Fibroblast of skin of right biceps (primary cell): Measurements from ENCODE around the gene TNFAIP6.
"Not testable (repeated sequence)": the region's sequence is repeated elsewhere in the genome, so short reads cannot be mapped to it uniquely, and the experiment has no call there.

ENCODE experiments used
- DNase-seq: peaks from one replicate; pipeline ENCODE4 v3.0.0-alpha.2; 2013

TNFAIP6 gene

GRCh38 chr2:151357359-151357758 lies at the start of gene TNFAIP6:
Gene TNFAIP6, plus strand, starts transcription at chr2:151357592. Its CDS starts 75 bp downstream, at chr2:151357667.
- peak; percentile 94 for DNase-seq

- not testable (repeated sequence) for DNase-seq
Measured at GRCh38 chr2:151310313-151310712, 47.1 kb upstream of the TNFAIP6 start.

- DNase-seq = not testable (repeated sequence)
Measured at GRCh38 chr2:151312440-151312839, 45.0 kb upstream of the TNFAIP6 start.

DNA sequence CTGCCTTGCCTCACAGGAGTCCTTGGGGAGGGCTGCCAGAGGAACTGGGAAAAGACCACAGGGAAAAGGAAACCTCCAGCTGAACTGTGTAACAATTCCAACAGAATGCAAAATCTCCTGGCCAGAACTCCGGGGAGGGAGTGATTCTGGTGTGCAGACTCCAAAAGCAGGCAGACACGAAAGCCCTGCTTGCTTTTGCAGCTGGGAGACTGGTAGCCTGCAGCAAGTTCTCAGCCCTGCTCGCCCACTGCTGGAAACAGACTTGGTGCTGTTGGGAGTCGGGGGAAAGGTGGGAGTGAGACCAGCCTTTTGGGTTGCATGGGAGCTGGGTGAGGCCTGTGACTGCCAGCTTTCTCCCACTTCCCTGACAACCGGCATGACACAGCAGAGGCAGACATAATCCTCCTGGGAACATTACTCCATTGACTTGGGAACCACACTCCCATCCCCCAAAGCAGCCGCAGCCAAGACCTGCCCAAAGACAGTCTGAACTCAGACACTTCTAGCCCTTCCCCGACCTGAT lies 42.0 kb upstream of the TNFAIP6 start:
- peak; percentile 68 for DNase-seq

DNA sequence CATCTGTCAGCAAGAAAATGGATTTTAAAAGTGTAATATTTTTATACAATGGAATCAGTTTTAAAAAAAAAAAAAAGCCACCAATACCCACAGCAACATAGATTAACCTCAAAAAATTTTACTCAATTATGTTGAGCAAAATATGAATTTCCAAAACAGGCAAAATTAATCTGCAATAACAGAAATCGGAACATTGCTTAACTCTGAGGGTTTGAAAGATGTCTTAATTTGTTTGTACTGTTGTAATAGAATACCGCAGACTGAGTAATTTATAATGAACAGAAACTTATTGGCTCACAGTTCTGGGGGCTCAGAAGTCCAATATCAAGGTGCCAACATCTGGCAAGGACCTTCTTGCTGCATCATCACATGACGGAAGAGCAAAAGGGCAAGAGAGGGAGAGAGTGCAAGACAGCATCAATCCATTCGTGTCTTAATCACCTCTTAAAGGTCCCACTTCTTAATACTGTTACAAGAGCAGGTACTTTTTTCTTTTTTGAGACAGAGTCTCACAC lies 31.8 kb upstream of the TNFAIP6 start:
- no peak for DNase-seq

DNA sequence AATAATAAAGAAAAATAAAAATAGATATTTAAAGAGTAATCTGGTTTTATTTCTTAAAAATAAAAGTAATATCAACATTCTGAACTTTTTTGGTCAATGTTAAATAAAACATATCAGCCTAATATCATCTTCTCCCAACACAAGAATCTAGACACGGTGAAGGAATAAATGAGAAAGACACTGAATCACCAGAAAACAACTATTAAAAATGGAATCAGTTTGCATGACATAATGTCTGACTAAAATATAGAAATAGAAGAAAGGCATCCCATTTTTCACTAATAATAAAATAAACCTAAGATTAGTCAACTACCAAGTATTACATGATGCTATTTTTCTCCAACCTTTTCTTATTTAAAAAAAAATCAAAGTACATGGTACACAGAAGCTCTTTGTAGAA lies 30.8 kb upstream of the TNFAIP6 start:
- DNase-seq = peak; percentile 28

- DNase-seq = no peak
Measured at GRCh38 chr2:151329998-151330397, 27.4 kb upstream of the TNFAIP6 start.

GRCh38 chr2:151333083-151333482 lies 24.3 kb upstream of the TNFAIP6 start:
- no peak for DNase-seq

- DNase-seq = peak; percentile 92
Measured at GRCh38 chr2:151334082-151334815, 23.1 kb upstream of the TNFAIP6 start.

DNA sequence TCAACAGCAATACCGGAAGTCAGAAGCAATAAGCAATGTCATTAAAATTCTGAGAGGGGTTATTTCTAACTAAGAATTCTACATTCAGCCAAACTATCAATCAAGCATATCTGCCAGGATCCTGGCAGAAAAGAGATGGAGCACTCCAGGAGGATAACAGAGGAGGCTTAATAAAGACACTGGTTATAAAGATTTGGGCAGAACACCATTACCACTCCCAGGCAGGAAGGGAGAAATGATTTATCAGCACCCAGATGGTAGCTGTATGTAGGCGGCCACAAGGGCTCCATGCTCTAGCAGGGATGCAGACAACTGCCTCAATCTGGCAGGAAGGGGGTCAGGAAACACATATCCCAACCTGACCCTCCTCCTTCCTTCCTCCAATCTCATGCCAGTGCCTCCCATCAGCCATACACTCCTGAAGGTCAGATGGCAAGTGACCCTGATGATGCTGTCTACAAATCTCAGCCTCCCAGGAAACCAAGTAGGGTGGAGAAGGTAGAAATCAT lies 20.5 kb upstream of the TNFAIP6 start:
- DNase-seq = no peak

DNA sequence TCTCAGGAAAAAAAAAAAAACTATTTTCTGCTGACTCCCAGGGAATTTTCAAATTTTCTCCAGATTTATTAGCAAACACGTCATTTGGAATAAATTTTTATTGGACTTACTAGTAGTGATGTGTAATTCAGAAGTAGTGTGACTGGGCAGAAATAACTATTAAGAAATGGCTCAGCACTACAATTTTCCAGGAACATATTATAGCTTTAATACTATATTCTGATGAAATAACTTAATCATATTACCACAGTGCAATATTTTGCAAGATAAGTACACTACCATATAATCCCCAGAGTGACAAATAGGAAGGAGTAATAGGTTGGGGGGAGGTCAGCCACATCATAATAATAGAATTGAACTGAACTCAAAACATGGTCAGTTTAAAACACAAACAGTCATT lies 19.7 kb upstream of the TNFAIP6 start:
- DNase-seq = peak; percentile 66

GRCh38 chr2:151338115-151338514 lies 19.3 kb upstream of the TNFAIP6 start:
- DNase-seq = peak; percentile 41

DNA sequence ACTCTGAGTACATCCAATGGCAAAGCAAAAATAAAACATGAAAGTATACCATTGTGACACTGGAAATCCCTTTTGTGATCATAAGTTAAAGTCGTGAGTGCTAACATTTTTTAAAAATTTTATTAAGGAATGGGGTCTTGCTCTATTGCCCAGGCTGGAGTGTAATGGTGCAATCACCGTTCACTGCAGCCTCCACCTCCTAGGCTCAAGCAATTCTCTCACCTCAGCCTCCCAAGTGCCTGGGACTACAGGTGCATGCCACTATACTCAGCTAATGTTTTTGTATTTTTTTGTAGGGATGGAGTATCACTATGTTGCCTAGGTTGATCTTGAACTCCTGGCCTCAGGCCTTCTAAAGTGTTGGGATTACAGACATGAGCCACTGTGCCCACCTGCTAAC lies 14.3 kb upstream of the TNFAIP6 start:
- no peak for DNase-seq

GRCh38 chr2:151344191-151344590 lies 13.2 kb upstream of the TNFAIP6 start:
- peak; percentile 35 for DNase-seq

- DNase-seq = no peak
Measured at GRCh38 chr2:151344906-151345305, 12.5 kb upstream of the TNFAIP6 start.

- DNase-seq = no peak
Measured at GRCh38 chr2:151347294-151347693, 10.1 kb upstream of the TNFAIP6 start.

DNA sequence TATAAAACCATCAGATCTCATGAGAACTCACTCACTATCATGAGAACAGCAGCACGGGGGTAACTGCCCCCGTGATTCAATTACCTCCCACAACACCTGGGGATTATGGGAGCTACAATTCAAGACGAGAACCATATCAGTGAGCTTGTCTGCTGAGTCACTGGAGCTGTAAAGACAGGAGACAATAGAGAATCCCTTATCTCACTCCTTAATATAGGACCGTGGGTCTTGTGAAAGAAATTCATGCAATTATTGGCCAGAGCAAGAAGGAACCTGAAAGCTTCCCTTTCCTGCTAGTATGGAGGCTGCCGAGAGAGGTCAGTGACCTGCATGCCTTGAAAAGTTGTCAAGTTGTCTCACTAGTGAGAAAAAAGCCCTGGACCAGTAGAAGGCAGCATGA lies 9.5 kb upstream of the TNFAIP6 start:
- no peak for DNase-seq

- DNase-seq = peak; percentile 55
Measured at GRCh38 chr2:151350579-151351195, 6.7 kb upstream of the TNFAIP6 start.

DNA sequence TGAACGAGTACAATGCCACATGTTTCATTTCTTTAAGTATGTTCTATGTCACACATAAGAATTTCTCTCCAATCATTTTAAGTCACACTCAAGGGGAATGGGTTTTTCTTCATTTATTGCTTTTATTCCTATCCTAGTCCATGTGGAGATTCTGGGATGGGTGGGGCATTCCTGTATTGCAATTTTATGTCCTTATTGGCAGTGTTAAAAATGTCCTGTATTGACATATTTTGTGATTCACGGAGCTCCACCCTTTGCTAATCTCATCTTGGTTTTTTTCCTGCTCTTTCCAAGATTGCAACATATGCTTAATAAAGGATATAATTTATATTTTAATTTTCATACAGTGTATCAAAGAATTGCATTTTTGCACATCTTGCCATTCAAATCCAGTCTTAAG lies 3.4 kb upstream of the TNFAIP6 start:
- no peak for DNase-seq

GRCh38 chr2:151354807-151355206 lies 2.6 kb upstream of the TNFAIP6 start:
- no peak for DNase-seq

DNA sequence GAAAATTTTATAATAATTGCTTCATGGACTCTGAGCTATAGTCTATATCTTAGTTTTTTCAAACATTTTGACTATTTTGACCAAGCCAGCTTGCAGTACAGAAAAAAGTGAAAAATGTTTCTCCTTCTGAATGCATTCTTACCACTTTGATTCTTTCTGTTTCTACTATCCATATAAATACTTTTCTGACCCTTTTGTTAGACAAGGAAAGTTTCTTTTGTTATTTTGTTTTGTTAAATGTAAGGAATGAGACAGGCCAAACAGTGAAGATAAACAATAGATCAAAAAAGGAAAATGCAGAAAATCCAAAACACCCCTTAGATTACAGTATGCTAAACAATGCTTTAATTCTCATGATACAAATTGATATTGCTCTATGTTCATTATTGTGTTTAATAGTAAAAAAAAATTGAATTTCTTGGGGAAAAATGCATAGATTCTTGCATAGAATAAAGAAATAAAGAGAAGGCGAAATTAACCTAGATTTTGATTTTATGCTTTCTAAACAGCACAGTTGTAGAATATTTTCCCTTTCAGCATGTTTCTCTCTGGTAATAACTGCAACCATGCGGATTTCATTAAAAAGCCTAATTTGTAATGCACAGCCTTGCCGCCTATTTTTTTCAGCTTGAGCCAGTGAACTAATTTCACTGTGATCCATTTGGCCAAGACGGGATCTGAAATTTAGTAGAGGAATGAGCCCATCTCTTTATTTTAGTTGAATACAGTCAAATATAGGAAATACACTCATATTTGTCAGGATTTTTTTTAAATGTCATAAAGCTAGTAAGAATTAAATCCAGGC lies 976 bp downstream of the TNFAIP6 start:
- no peak for DNase-seq

DNA sequence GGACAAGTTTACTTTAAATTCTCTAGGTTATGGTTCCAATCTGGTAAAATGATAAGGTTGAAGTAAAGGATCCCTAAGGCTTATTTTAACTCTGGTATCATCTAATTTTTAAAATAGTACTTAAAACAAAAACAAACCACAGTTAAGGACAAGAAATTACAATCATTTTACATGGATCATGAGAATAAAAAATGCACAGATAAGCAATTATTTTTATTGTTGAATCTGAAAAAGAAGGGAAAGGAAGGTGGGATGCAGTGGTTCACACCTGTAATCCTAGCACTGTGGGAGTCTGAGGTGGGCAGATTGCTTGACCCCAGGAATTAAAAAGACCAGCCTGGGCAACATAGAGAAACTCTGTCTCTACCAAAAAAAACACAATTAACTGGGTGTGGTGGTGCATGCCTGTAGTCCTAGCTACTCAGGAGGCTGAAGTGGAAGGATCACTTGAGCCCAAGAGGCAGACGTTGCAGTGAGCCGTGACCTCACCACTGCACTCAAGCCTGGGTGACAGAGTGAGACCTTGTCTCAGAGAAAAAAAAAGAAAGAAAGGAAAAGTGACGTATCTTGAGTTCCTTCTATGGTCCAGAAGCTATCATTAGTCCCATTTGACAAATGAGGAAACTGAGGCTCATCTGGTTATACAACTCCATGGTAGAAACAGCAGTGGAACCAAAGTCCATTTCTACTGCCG lies 2.5 kb downstream of the TNFAIP6 start:
- no peak for DNase-seq
